Pulmonary artery endothelial cell (primary cell): Measurements from ENCODE around the gene LYRM1. TPM values are rescaled to one million over a fixed set of nuclear protein-coding genes. Genes with fewer than 3 reads are reported as not detected.

Experiments used
- DNase-seq: peaks from one replicate; pipeline ENCODE4 v3.0.0-alpha.2; 2011; ENCODE audit warnings: low read depth, low spot score
- total RNA-seq: library from RNA; depleted of rRNA; stranded (reverse); fragments of >200 nt; gene quantifications from 2 replicates; pipeline ENCODE4 v1.2.3, GENCODE V29; 2014

LYRM1 gene
- total RNA-seq, 1 donor from 2014 or later = 75.0 TPM

GRCh38 chr16:20871941-20872815 is 28.4 kb upstream of the LYRM1 start:
- no peak for DNase-seq

DNA sequence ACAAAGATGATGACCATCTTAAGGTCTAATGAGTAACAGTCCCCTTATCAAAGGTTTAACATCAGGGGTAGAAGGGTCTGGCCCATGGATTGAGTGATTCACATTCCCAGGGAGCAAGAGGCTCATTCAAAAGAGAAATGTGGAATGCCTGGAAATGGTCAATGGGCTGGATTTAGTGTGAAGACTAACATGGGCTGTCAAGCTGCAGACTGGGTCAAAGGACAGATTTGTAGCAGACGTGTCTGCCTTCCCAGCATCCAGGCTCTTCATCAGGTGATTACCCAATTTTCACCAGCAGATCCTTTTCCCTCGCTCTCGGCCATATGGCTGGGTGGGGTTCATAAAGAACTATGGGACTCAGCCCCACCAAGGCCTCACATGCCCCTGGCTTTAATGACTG is 27.2 kb upstream of the LYRM1 start:
- DNase-seq = no peak

GRCh38 chr16:20874088-20874581 is 26.4 kb upstream of the LYRM1 start:
- DNase-seq = no peak

DNA sequence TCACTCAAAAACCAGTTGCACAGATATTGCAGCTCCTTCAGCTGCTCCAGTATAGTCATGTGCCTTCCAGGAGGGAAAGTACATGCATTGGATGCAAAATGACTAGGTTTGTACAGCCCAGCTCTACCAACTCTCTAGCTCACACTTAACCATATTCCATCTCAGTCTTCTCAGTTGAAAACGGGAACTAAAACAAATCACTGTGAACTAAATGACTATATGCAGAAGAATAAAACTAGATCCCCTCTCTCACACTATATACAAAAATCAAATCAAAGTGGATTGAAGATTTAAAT is 25.3 kb upstream of the LYRM1 start:
- DNase-seq = no peak

DNA sequence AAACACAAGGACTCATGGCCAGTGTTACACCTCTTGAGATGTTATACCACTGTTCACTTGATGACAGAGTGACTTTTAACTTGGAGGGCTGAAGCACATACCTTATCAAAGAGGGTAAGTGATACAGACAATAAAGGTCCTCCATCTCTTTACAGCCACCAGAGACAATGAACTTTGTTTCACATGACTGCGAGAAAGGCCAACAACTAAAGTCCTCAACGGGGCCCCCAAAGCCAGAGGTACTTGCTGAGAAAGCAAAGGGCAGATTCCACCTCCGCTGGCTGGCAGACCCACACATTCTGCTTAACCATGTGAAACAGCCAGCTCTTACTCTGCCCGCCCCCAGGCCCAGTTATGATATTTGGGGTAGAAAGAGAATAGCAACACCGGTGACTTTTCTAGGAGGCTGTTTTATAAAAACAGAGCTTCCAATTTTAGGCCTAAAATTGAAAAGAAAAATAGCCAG is 21.9 kb upstream of the LYRM1 start:
- no peak for DNase-seq

DNA sequence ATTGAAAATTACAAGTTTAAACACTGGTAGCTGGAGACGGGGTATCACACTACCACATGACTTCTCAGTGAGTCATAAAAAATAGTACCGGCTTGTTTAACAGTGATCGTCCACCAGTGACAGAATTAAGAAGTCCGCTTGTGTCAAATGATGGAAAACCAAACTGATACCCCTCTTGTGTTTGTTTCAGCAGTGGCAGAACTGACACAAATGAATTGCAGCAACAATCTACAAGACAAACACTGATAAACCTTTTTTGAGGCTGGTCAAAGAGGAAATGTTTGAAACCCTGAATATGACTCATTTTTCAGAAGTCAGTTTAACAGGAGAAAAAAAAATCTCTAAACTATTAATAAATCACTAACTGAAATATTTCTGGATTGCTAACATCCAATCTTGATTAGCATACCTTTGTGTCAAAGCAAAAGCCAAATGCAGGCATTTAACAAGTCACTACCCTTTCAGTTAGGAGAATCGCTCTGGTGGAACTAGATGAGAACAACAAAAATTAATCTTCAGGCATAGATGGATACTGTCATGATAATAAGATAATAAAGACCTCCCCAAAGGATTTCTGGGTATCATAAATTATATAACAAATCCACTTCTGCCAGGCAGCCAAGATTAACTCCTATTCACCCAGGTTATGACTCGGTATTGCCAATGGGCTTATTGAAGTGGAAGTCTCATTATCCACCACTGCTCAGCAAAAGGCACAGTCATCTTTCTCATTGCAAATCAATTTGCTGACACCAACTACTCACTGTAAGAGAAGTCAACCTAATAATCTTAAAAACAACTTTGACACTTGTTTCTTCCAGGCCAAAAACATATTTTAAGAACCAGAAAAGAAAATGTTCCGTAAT is 21.2 kb upstream of the LYRM1 start:
- no peak for DNase-seq

- DNase-seq = no peak
Measured at GRCh38 chr16:20880867-20881502, 19.6 kb upstream of the LYRM1 start.

DNA sequence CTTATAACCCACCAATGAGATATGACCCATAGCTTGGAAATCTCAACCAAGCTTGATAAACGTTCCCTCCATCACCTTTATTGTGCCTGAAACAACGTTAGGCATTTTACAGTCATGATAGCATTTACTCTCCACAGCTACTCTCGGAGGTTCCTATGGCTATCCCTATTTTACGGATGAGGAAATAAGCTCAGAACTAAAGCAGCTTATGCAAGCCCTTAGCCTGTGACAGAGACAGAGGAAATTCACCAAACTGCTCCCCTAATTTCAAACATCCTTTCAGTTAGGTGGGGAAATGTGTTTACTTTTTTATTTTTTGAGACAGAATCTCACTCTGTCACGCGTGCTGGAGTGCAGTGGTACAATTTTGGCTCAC is 19.1 kb upstream of the LYRM1 start:
- DNase-seq = no peak

DNA sequence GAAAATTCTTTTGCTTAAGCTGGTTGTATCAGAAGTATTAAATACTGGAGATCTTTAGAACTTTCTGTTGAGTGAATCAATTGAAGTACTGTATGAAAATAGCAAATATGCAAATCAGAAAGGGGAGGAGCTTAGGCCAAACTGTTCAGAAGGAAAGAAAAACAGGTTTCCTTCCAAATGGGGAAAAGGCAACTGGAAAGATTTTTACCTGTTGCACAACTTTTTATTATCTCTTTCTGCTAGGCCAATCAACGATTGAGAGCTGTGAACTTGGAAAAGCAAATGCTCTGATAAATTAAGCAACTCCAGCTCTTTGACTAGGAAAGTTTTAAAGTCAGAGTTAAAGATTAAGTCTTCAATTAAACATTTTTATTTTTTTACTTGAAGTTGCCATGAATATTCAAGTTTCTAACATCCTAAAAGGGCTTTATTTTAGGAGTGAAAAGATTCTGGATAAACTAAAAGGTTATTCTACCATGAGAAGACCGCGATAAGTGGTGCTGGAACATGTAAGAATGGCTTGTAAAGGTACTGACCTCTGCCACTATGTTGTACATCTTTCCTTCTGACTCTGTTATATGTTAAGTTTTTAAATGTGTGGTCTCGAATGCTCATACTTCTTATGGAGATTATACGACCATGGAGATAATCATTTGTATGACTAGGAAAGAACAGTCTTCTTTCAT is 16.9 kb upstream of the LYRM1 start:
- DNase-seq = no peak

- DNase-seq = no peak
Measured at GRCh38 chr16:20884240-20884556, 16.4 kb upstream of the LYRM1 start.

DNA sequence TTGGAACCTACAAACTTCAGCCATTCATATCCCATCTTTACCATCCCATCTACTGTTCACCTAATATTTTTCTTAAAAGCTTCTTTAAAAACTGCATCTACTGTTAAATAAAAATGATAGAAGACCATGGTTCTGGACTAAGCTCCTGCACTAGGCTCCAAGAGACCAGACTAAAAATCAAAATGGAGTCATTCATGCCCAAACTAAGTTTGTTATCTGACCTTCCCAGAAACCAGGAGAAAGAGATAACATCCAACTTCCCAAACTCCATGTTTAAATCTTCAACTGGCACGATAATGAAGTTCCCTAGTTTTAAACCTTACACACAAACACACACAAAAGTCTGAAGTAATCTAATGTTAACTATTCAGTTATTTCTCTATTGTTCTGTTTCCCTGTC is 14.3 kb upstream of the LYRM1 start:
- no peak for DNase-seq

GRCh38 chr16:20887207-20887606 is 13.4 kb upstream of the LYRM1 start:
- DNase-seq = no peak

- no peak for DNase-seq
Measured at GRCh38 chr16:20889625-20890275, 10.8 kb upstream of the LYRM1 start.

- DNase-seq = no peak
Measured at GRCh38 chr16:20894388-20894787, 6.2 kb upstream of the LYRM1 start.

DNA sequence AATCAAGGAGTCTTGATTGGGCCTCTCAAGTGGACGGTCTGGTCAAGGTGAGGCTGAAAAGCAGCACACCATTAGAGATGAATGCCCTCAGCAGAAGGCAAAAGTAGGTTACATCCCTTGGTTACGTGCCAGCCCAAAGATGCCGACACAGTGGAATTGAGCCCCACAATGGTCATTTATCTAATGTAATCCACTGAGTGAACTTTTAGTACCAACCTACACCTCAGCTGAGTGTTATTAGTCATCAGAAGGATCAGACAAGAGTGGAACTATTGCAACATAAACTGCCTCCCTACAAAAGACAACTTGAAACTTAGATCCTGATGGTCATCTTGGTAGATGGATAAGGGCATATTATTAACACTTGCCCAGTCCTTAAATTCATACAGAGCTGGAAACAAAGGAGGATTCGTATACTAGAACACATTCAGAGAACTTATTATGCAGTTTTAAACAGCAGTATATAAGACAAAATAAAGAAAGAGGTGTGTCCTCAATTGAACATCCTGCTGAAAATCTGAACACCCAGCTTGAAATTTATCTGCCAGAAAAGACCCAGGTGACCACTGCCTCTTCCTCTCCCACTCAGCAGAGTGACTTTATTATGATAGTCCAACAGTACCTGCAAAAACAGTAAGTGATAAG is 3.2 kb upstream of the LYRM1 start:
- no peak for DNase-seq

DNA sequence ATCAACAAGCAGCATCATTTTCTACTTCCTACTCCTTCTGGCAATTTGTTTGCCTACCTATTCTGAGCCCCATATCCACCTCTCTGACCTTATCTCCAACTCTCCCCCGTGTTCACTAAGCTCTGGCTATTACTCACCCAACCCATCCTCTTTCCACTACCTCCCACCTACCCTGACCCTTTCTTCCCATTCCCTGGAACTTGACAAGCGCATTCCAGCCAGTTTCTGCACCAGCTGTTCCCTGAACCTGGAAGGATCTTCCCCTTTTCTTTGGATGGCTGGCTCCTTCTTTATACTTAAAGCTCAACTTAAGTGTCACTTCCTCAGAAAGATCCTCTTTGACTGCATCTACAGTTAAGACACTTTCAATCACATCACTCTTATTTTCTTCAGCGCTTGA is 2.6 kb upstream of the LYRM1 start:
- no peak for DNase-seq

- DNase-seq = no peak
Measured at GRCh38 chr16:20899071-20899470, 1.5 kb upstream of the LYRM1 start.

DNA sequence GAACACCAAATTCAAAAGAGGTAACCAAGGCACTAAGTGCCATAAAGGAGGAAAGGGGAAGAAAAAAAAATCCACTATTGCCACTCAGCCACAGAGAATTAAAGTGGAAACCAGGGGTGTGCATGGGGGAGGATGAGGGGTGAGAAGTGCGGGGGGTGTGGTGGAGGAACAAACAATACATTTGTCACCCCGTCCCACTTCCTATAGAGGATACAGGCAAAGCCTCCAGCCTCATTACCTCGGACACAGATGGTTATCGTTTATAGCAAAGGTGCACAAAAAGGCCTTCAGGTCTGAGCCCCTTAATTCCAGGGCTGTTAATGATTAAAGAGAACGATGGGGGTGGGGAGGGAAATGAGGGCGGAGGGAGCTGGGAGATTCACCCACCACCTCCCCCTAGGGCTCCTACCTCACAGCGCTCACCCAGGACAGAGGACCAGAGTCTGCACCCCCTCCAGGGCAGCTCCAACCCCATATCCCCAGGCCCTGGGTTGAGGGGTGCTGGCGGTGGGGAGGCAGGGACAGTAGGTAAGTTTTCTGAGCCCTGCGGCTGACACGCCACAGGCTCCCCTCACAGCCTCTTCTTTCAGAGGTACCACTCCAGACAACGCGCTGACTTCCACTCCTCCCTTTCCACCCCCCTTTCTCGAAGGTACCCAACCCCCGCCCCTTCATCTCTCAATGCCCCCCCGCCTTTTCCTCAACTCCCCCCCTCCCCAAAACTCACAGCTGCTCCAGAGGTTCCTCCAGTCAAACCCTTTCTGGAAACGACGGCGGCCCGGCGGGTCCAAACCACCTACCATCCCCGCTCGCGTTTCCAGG is 883 bp upstream of the LYRM1 start:
- no peak for DNase-seq

DNA sequence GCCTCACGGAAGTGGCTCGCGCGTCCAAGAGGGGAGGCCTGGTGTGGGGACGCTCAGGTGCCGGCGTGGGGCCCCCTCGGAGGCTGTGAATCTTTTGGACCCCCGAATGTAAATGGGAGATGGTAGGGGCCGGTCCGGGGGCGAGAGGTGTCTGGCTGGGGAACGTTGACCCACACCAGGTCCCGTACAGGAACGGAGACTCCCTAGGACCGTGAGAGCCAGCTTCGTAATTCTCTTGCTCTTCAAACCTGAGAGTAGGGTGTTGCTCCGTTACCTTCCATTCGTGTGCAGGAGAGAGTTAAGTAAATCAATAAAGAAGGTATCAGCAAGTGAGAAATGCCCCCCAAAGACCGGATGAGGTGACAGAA is 481 bp downstream of the LYRM1 start:
- no peak for DNase-seq
